Right atrium auricular region (tissue), 2 donors: Measurements from ENCODE around the gene OR10V1. TPM values are rescaled to one million over a fixed set of nuclear protein-coding genes. Genes with fewer than 3 reads are reported as not detected.

Experiments used
- DNase-seq: peaks from one replicate; pipeline ENCODE4 v3.0.0-alpha.2; 2019; ENCODE audit warnings: low spot score
- H3K27ac ChIP-seq, 2 donors: fragments of 200-600 bp; sonication (generic); 1 replicate in 1 of 2; 2 replicates in 1 of 2; pipeline ENCODE4 v1.5.1; 2016 to 2019
- H3K27me3 ChIP-seq, 2 donors: fragments of 200-600 bp; sonication (generic); one replicate each; pipeline versions ENCODE4 v1.5.1 to v1.6.0; 2017 to 2019
- H3K36me3 ChIP-seq: fragments of 200-600 bp; sonication (generic); one replicate; pipeline ENCODE4 v1.5.1; 2016
- H3K4me1 ChIP-seq, 2 donors: fragments of 200-600 bp; sonication (generic); one replicate each; pipeline versions ENCODE4 v1.5.1 to v1.6.0; 2017 to 2019
- H3K4me3 ChIP-seq, 2 donors: fragments of 200-600 bp; sonication (generic); 1 replicate in 1 of 2; 2 replicates in 1 of 2; pipeline ENCODE4 v1.5.1; 2017 to 2019; ENCODE audit warnings: mild to moderate bottlenecking in 1 of 2, moderate library complexity in 1 of 2
- H3K9me3 ChIP-seq, 2 donors: fragments of 200-600 bp; sonication (generic); one replicate each; pipeline ENCODE4 v1.5.1; 2019
- CTCF ChIP-seq, 2 donors: fragments of 200-600 bp; sonication (generic); IDR thresholded peaks; one replicate each; pipeline ENCODE4 v1.5.1; 2019; ENCODE audit warnings: antibody characterized with exemption in 2 of 2
- total RNA-seq, 2 donors: library from RNA; depleted of rRNA; stranded (reverse); fragments of >200 nt; gene quantifications; one replicate each; pipeline ENCODE4 v1.1.0, GENCODE V29; 2016

Gene OR10V1
- total RNA-seq, 2 donors from 2014 or later: not detected

- H3K36me3 ChIP-seq: peaks cover 22% of the 10 kb centered on the region
- no peaks in the 10 kb centered on the region for H3K27me3 ChIP-seq
- peak overlapping the region; percentile 98 for H3K27ac ChIP-seq
- no peaks in the 10 kb centered on the region for H3K9me3 ChIP-seq
- TF ChIP-seq CTCF (IDR thresholded peaks at IDR 0.05): no peak
- H3K4me3 ChIP-seq: peak overlapping the region; percentile 49 to 94
- H3K4me1 ChIP-seq: peaks cover 0 to 21% of the 10 kb centered on the region in 2 donors
- DNase-seq: no peak
Observed at GRCh38 chr11:59669611-59670009, 44.0 kb downstream of the OR10V1 start.

- Histone ChIP-seq H3K27me3 (no peaks in the 10 kb centered on the region), H3K27ac (peak within 1 kb of the TSS; percentile 98), H3K9me3 (no peaks in the 10 kb centered on the region), H3K4me3 (peak within 1 kb of the TSS; percentile 94), H3K4me1 (peaks cover 0 to 21% of the 10 kb centered on the region in 2 donors), H3K36me3 (peaks cover 27% of the 10 kb centered on the region)
- peak; percentile 99 for DNase-seq
- no peak for TF ChIP-seq CTCF (IDR thresholded peaks at IDR 0.05)
Observed at GRCh38 chr11:59668950-59669610, 44.6 kb downstream of the OR10V1 start, which contains the start of gene PATL1. Gene PATL1, minus strand, starts transcription at chr11:59669037. Its CDS starts 142 bp downstream, at chr11:59668895.

- peak; percentile 77 for DNase-seq
- no peaks in the 10 kb centered on the region for H3K9me3 ChIP-seq
- peaks cover 0 to 21% of the 10 kb centered on the region in 2 donors for H3K4me1 ChIP-seq
- no peaks in the 10 kb centered on the region for H3K27me3 ChIP-seq
- peak overlapping the region; percentile 96 to 98 for H3K27ac ChIP-seq
- peak in 1 of 2 donors; percentile 40 for TF ChIP-seq CTCF (IDR thresholded peaks at IDR 0.05)
- peaks cover 34% of the 10 kb centered on the region for H3K36me3 ChIP-seq
- peak overlapping the region; percentile 94 for H3K4me3 ChIP-seq
Observed at GRCh38 chr11:59668188-59668949, 45.3 kb downstream of the OR10V1 start.

- Histone ChIP-seq H3K9me3 (no peaks in the 10 kb centered on the region), H3K4me3 (peak overlapping the region; percentile 94), H3K4me1 (peaks cover 0 to 21% of the 10 kb centered on the region in 2 donors), H3K36me3 (peaks cover 38% of the 10 kb centered on the region), H3K27me3 (no peaks in the 10 kb centered on the region), H3K27ac (peak overlapping the region; percentile 96 to 98)
- TF ChIP-seq CTCF (IDR thresholded peaks at IDR 0.05): no peak
- no peak for DNase-seq
Observed at GRCh38 chr11:59667812-59668187, 45.8 kb downstream of the OR10V1 start.

- Histone ChIP-seq H3K9me3 (no peaks in the 10 kb centered on the region), H3K27ac (peak overlapping the region in 1 of 2 donors; percentile 96), H3K36me3 (peaks cover 38% of the 10 kb centered on the region), H3K4me3 (no peak overlapping the region), H3K27me3 (no peaks in the 10 kb centered on the region), H3K4me1 (peaks cover 0 to 21% of the 10 kb centered on the region in 2 donors)
- no peak for TF ChIP-seq CTCF (IDR thresholded peaks at IDR 0.05)
- DNase-seq: no peak
Observed at GRCh38 chr11:59666969-59667368, 46.7 kb downstream of the OR10V1 start.

Other genes with a start within 250 kb of the OR10V1 start
- gene OR4D10, start 240.5 kb downstream of the OR10V1 start, total RNA-seq: not detected
- gene OR4D11, start 210.3 kb downstream of the OR10V1 start, total RNA-seq: not detected
- not detected for gene OR4D9, start 202.3 kb downstream of the OR10V1 start, total RNA-seq
- gene OSBP, start 98.1 kb downstream of the OR10V1 start, total RNA-seq: 10 to 100 TPM; 24.8 to 25.7 TPM
- gene PATL1, start 44.8 kb downstream of the OR10V1 start, total RNA-seq: 10 to 100 TPM; 13.2 to 22.1 TPM
- gene STX3, start 41.5 kb upstream of the OR10V1 start, total RNA-seq: 10 to 100 TPM; 10.3 to 18.1 TPM
- gene MRPL16, start 96.9 kb upstream of the OR10V1 start, total RNA-seq: 10 to 100 TPM; 41.9 to 78.5 TPM
- not detected for gene CBLIF, start 131.7 kb upstream of the OR10V1 start, total RNA-seq
- gene TCN1, start 152.6 kb upstream of the OR10V1 start, total RNA-seq: not detected
- gene OOSP3, start 164.9 kb upstream of the OR10V1 start, total RNA-seq: not detected
- not detected for gene OOSP1, start 224.6 kb upstream of the OR10V1 start, total RNA-seq